K562 (cell line): ENCODE data around the gene TUBA1A. TPM values are rescaled to one million over a fixed set of nuclear protein-coding genes. Genes with fewer than 3 reads are reported as not detected.

Experiments used
- CBX1 ChIP-seq: sonication (generic); IDR thresholded peaks from 2 replicates; pipeline ENCODE4 v1.6.1; 2016; ENCODE audit warnings: antibody characterized with exemption, low read depth, mild to moderate bottlenecking
- CEBPB ChIP-seq: fragments of 450-650 bp; IDR thresholded peaks from 2 replicates; pipeline ENCODE4 v1.6.1; 2016; ENCODE audit warnings: missing genetic modification characterization, missing compliant biosample characterization
- GTF2A2 ChIP-seq: IDR thresholded peaks from 2 replicates; pipeline ENCODE4 v1.6.1; 2016; ENCODE audit warnings: mild to moderate bottlenecking, missing genetic modification characterization, missing compliant biosample characterization
- KHSRP ChIP-seq: fragments of 450-650 bp; IDR thresholded peaks from 2 replicates; pipeline ENCODE4 v1.6.1; 2017
- MEIS2 ChIP-seq: fragments of 450-650 bp; IDR thresholded peaks from 2 replicates; pipeline ENCODE4 v1.6.1; 2014; ENCODE audit warnings: mild to moderate bottlenecking; ENCODE audit not compliant: partially characterized antibody
- RNF2 ChIP-seq: sonication (generic); IDR thresholded peaks from 2 replicates; pipeline ENCODE4 v1.6.1; 2016
- TCF3 ChIP-seq: sonication (generic); formaldehyde crosslinking; IDR thresholded peaks from 2 replicates; pipeline ENCODE4 v1.4.0; 2020; ENCODE audit warnings: mild to moderate bottlenecking, missing genetic modification reagents
- TFE3 ChIP-seq: fragments of 450-650 bp; formaldehyde crosslinking; IDR thresholded peaks from 2 replicates; pipeline ENCODE4 v1.4.0; 2020; ENCODE audit warnings: mild to moderate bottlenecking, mixed read lengths
- YY1 ChIP-seq, 3 experiments: IDR thresholded peaks; 2 replicates each; pipeline ENCODE4 v1.6.1; 2011; ENCODE audit warnings: low read length in 2 of 3, mild to moderate bottlenecking in 2 of 3, moderate library complexity in 2 of 3, borderline replicate concordance in 1 of 3, control low read depth in 1 of 3, low read depth in 1 of 3; ENCODE audit not compliant: insufficient read depth in 3 of 3, insufficient replicate concordance in 2 of 3, control insufficient read depth in 1 of 3, insufficient read length in 1 of 3; ENCODE audit errors: extremely low read depth in 1 of 3
- ZBTB8A ChIP-seq: fragments of 450-650 bp; IDR thresholded peaks from 2 replicates; pipeline ENCODE4 v1.6.1; 2018; ENCODE audit warnings: mild to moderate bottlenecking, moderate library complexity; ENCODE audit not compliant: partially characterized antibody
- ZNF41 ChIP-seq: fragments of 250-450 bp; sonication (Bioruptor Pico); conservative IDR thresholded peaks from 2 replicates; pipeline ENCODE4 v1.4.0; 2020; ENCODE audit warnings: mild to moderate bottlenecking
- polyA plus RNA-seq, 8 experiments: library from polyadenylated mRNA; depleted of rRNA in 4 of 8; stranded (reverse) in 5 of 8; unstranded in 3 of 8; fragments of >200 nt; fragmentation: Nextera tagmentation in 2 of 8; fragmentation: Illumina TruSeq in 1 of 8; extraction: Ambion mirVana in 2 of 8; extraction: Trizol in 1 of 8; gene quantifications; 2 replicates each; pipeline versions ENCODE4 v1.2.1 to v1.2.3, GENCODE V29; 2011 to 2014; ENCODE audit warnings: inconsistent platforms in 1 of 8, missing spikeins in 1 of 8
- total RNA-seq, 7 experiments: library from RNA; depleted of rRNA in 6 of 7; stranded (reverse); fragments of >200 nt in 6 of 7; fragmentation: Illumina TruSeq in 2 of 7; extraction: Trizol in 2 of 7; gene quantifications; 2 replicates each; pipeline versions ENCODE4 v1.2.1 to v1.2.3, GENCODE V29; 2011 to 2021; ENCODE audit warnings: low replicate concordance in 1 of 7
- TF ChIP-seq, protein P1 (sequence below): fragments of 250-450 bp; sonication (Bioruptor Pico); IDR thresholded peaks from 2 replicates; pipeline ENCODE4 v1.5.1; 2021; ENCODE audit warnings: mild to moderate bottlenecking
- TF ChIP-seq, protein P2 (sequence below), 2 experiments: fragments of 450-650 bp; IDR thresholded peaks; 2 replicates each; pipeline ENCODE4 v1.6.1; 2018; ENCODE audit warnings: mild to moderate bottlenecking in 2 of 2, low read depth in 1 of 2; ENCODE audit not compliant: partially characterized antibody in 2 of 2
- TF ChIP-seq, protein P3 (sequence below), 2 experiments: IDR thresholded peaks; 2 replicates each; pipeline ENCODE4 v1.6.1; 2011; ENCODE audit warnings: borderline replicate concordance in 1 of 2, control low read depth in 1 of 2, low read depth in 1 of 2, low read length in 1 of 2, mild to moderate bottlenecking in 1 of 2, mixed read lengths in 1 of 2, moderate library complexity in 1 of 2; ENCODE audit not compliant: insufficient read depth in 1 of 2, insufficient read length in 1 of 2, poor library complexity in 1 of 2, severe bottlenecking in 1 of 2; ENCODE audit errors: extremely low read depth in 1 of 2
- TF ChIP-seq, protein P4 (sequence below): IDR thresholded peaks from 2 replicates; pipeline ENCODE4 v1.6.1; 2011; ENCODE audit warnings: borderline replicate concordance, low read depth, mild to moderate bottlenecking, moderate library complexity, low read length; ENCODE audit not compliant: insufficient read depth, poor library complexity, severe bottlenecking

TUBA1A gene
- total and polyA plus RNA-seq, 9 of the 15 experiments (the other 6 are each of a cell fraction or from before 2014, with no cell fraction given), result 7.4 to 45.1 (median 11.9) TPM

DNA sequence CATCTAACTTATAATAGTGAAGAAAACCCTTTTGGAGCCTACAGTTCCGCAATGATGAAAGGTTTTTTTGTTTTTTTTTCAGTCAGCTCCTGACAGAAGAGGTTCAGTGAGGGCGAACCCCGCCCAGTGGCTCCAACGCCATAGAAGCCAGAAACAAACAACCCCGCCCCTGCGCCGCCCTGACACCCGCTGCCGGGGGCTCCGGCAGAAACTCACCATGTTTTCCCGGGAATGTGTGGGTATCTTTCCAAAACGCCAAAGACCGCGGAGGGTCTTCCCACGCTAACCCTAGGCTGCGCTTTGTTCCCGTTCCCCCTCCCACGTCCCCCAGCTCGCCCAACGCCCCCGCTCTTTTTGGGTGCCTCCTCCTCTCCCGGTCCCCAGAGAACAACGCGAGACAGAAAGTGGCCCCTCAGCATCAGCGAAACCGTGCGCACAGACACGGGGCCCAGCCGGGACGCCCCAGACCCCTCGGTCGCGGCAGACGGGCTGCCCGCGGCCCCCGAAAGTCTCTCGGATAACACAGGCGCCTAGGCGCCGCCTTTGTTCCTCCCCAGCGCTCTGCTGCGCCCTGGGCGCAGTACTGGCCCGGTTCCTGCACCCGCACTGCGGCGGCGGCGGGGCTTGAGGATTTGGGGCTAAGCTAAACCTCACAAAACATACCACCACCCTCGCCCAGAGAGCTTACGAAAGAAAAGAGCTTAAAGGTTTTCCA, 522 bp downstream of the TUBA1A start (continued):
- TF ChIP-seq MEIS2 (peak; percentile 20), TCF3 (CRISPR knock-in tag) (no peak), GTF2A2 (no peak; the same call in 1 of the 2 replicates), CBX1 (no peak), TFE3 (no peak), YY1 (IDR thresholded peaks at IDR 0.05; ENCODE audit: borderline replicate concordance in 1 of 3, control insufficient read depth in 1 of 3, extremely low read depth in 1 of 3, insufficient read depth in 3 of 3, insufficient read length in 1 of 3, insufficient replicate concordance in 2 of 3, low read depth in 1 of 3, low read length in 2 of 3) (peak in 2 of 3 experiments; percentile 30 to 58), CEBPB (tag) (no peak), RNF2 (no peak), KHSRP (no peak), ZNF41 (no peak), ZBTB8A (no peak)
- TF ChIP-seq, protein P1, sequence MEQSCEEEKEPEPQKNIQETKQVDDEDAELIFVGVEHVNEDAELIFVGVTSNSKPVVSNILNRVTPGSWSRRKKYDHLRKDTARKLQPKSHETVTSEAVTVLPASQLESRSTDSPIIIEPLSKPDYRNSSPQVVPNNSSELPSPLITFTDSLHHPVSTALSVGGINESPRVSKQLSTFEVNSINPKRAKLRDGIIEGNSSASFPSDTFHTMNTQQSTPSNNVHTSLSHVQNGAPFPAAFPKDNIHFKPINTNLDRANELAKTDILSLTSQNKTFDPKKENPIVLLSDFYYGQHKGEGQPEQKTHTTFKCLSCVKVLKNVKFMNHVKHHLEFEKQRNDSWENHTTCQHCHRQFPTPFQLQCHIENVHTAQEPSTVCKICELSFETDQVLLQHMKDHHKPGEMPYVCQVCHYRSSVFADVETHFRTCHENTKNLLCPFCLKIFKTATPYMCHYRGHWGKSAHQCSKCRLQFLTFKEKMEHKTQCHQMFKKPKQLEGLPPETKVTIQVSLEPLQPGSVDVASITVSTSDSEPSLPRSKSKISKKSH (CRISPR knock-in tag), result no peak
- TF ChIP-seq, protein P2, sequence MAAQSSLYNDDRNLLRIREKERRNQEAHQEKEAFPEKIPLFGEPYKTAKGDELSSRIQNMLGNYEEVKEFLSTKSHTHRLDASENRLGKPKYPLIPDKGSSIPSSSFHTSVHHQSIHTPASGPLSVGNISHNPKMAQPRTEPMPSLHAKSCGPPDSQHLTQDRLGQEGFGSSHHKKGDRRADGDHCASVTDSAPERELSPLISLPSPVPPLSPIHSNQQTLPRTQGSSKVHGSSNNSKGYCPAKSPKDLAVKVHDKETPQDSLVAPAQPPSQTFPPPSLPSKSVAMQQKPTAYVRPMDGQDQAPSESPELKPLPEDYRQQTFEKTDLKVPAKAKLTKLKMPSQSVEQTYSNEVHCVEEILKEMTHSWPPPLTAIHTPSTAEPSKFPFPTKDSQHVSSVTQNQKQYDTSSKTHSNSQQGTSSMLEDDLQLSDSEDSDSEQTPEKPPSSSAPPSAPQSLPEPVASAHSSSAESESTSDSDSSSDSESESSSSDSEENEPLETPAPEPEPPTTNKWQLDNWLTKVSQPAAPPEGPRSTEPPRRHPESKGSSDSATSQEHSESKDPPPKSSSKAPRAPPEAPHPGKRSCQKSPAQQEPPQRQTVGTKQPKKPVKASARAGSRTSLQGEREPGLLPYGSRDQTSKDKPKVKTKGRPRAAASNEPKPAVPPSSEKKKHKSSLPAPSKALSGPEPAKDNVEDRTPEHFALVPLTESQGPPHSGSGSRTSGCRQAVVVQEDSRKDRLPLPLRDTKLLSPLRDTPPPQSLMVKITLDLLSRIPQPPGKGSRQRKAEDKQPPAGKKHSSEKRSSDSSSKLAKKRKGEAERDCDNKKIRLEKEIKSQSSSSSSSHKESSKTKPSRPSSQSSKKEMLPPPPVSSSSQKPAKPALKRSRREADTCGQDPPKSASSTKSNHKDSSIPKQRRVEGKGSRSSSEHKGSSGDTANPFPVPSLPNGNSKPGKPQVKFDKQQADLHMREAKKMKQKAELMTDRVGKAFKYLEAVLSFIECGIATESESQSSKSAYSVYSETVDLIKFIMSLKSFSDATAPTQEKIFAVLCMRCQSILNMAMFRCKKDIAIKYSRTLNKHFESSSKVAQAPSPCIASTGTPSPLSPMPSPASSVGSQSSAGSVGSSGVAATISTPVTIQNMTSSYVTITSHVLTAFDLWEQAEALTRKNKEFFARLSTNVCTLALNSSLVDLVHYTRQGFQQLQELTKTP (IDR thresholded peaks at IDR 0.05; ENCODE audit: low read depth in 1 of 2, partially characterized antibody in 2 of 2), result no peak
- TF ChIP-seq, protein P3, sequence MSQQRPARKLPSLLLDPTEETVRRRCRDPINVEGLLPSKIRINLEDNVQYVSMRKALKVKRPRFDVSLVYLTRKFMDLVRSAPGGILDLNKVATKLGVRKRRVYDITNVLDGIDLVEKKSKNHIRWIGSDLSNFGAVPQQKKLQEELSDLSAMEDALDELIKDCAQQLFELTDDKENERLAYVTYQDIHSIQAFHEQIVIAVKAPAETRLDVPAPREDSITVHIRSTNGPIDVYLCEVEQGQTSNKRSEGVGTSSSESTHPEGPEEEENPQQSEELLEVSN (IDR thresholded peaks at IDR 0.05; ENCODE audit: borderline replicate concordance in 1 of 2, extremely low read depth in 1 of 2, insufficient read depth in 1 of 2, insufficient read length in 1 of 2, low read depth in 1 of 2, low read length in 1 of 2, poor library complexity in 1 of 2, severe bottlenecking in 1 of 2), result no peak
- TF ChIP-seq, protein P4, sequence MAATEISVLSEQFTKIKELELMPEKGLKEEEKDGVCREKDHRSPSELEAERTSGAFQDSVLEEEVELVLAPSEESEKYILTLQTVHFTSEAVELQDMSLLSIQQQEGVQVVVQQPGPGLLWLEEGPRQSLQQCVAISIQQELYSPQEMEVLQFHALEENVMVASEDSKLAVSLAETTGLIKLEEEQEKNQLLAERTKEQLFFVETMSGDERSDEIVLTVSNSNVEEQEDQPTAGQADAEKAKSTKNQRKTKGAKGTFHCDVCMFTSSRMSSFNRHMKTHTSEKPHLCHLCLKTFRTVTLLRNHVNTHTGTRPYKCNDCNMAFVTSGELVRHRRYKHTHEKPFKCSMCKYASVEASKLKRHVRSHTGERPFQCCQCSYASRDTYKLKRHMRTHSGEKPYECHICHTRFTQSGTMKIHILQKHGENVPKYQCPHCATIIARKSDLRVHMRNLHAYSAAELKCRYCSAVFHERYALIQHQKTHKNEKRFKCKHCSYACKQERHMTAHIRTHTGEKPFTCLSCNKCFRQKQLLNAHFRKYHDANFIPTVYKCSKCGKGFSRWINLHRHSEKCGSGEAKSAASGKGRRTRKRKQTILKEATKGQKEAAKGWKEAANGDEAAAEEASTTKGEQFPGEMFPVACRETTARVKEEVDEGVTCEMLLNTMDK, result no peak
